Head of caudate nucleus (tissue), 42 donors: Measurements from ENCODE around the gene P4HA3.

ENCODE experiments used
- DNase-seq, 42 donors: peaks; one replicate each; pipeline versions ENCODE4 v3.0.0 to v3.0.0-alpha.2; 2020 to 2021; ENCODE audit warnings: mixed read lengths in 7 of 42
- intact Hi-C: fragments of 100-400 bp; cut with DNase I; formaldehyde crosslinking; loops from one replicate; pipeline ENCODE4 v1.15.0; 2022

Gene P4HA3

DNA sequence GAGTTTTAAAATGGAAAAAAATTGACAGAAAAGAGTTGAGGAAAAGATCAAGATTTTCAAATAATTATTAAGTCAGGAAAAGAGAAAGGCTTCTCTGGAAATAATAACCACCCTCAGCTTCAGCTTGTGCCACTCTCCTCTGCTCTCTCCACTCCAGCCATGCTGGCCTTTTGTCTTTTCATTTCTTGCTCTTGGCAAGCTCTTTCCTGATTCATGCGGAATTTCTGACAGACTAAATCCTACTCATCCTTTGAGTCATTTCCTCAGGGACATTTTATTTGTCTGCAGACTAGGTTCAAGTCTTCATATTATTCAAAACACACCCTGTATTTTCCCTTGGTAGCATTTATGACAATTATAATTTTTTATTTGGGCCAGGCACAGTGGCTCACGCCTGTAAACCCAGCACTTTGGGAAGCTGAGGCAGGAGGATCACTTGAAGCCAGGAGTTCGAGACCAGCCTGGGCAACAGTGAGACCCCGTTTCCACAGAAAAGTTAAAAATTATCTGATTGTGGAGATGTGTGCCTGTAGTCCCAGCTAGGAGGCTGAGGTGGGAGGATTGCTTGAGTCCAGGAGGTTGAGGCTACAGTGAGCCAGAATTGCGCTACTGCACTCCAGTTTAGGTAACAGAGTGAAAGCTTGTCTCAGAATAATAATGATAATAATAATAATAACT lies 7.8 kb upstream of the P4HA3 start:
- no peak for DNase-seq
- intact Hi-C loops, result no loop called here

- DNase-seq, result no peak
- intact Hi-C loops, result no loop called here
Observed at GRCh38 chr11:74318241-74318932, 6.9 kb upstream of the P4HA3 start.

DNA sequence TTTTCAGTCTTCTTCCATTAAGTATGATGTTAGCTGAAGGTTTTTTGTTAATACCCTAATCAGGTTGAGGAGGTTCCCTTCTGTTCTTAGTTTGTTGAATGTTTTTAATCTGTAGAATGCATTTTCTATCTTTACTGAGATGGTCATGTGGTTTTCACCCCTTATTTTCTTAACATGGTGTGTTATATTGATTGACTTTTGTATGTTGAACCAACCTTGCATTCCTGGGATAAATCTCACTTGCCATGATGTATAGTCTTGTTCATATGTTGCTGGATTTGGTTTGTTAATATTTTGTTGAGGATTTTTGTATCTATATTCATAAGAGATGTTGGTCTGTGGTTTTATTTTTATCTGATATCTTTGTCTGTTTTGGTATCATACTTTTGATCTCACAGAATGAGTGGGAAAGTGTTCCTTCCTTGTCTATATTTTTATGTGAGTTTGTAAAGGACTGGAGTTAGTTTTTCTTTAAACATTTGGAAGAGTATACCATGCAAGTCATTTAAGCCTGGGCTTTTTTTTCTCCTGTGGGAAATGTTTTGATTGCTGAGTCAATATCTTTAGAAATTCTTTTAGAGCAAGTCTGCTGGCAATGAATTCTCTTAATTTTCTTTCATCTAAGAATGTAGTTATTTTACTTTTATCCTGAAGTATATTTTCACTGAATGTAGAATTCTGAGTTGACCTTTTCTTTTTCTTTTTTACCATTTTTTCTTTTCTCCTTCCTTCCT lies 5.5 kb upstream of the P4HA3 start:
- DNase-seq, result no peak
- intact Hi-C loops, result no loop called here

GRCh38 chr11:74312326-74312725 lies 886 bp upstream of the P4HA3 start:
- intact Hi-C loops, result no loop called here
- DNase-seq, result no peak

GRCh38 chr11:74310857-74311256 lies 583 bp downstream of the P4HA3 start:
- intact Hi-C loops, result no loop called here
- DNase-seq, result no peak

DNA sequence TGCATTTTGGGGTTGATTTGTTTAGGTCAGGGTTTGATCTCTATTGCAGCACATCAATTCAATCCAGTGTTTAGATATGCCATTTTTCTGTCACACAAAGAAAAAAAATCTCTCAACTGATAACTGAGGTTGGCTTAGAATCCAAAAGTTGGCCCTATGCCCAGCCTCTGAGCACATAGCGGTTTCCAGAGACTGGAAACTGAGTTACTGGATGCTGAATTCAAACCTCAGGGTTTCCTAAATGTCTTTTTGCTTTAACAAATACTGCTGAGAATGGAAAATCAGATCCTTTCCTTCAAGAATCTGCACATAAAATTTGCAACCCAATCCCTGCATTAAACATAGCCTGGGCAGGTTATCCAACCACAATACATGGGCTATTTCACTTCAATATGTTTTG lies 4.0 kb downstream of the P4HA3 start:
- intact Hi-C loops, result no loop called here
- DNase-seq, result peak in 1 of 42 donors; percentile 13

GRCh38 chr11:74306435-74307175 lies 4.8 kb downstream of the P4HA3 start:
- no peak for DNase-seq
- intact Hi-C loops, result no loop called here

DNA sequence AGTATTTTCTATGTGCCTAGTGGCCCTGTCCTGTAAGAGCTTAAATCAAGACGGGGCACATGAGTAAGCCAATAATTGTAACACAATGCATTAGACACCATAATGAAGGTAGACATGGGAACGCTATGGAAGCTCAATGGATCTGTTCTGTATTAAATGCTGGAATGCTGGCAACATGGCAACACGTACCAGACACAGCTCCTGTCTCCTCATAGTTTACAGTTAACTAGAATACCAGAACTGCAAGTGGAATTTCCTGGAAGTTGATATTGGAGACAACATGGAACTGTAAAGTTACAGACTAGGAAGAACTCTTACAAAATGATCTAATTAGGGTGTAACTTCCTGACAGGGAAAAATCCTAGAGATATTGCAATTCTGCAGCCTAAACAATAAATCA lies 12.4 kb downstream of the P4HA3 start:
- intact Hi-C loops, result no loop called here
- no peak for DNase-seq

DNA sequence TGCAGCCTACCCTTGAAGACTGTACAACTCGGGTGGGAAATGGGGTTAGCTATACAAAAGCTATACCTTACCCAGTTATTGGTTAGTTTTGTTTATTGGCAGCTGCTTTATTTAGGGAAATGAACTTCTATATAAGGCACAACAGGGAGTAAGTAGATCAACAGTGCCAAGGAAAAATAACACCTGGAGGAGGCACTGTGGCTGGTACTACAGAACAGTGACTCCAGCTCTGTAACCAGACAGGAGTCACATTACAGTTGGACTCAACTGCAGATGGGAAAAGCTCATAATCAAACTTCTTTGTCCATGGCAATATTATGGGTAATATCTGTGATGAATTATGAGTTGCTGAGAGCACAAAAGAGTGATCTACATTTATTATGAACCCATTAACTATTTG lies 14.0 kb downstream of the P4HA3 start:
- intact Hi-C loops, result no loop called here
- DNase-seq, result no peak

GRCh38 chr11:74288911-74289310 lies 22.5 kb downstream of the P4HA3 start:
- intact Hi-C loops, result no loop called here
- no peak for DNase-seq

DNA sequence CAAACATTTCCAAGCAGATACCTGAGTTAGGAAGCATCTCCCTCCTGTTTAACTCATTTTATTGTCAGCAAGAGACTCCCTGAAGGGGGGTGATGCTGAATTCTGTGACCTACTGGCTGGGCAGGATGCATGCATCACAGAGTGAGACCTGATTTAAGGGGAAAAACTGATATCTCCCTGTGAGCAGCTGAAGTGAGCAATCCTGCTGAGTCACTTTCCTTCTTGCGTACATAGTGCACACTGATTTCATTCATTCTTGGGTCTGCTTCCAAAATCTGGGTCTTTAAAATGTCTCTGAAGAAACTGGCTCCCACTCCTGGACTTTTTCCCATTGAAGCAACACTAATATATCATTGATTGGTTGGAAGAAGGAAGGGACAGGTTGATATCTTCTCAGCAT lies 23.3 kb downstream of the P4HA3 start:
- intact Hi-C loops, result no loop called here
- DNase-seq, result no peak

DNA sequence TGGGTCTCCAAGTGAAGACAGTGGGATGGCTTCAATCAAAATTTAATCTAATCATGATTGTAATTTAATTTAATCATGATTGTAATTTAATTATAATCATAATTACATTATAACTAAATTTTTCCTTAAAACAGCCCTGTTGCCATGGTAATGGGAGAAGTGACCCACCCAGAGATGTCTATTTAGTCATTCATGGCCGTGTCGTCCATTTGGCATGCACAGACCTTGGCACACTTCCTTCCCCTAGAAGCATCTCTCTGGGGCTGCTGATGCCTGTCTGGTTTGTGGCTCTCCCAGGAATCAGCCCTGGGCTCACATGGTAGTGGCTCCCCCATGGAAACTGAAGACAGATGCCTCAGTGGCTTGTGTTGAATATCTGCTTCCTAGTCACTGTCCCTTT lies 27.0 kb downstream of the P4HA3 start:
- intact Hi-C loops, result no loop called here
- DNase-seq, result no peak

- no peak for DNase-seq
- intact Hi-C loops, result no loop called here
Observed at GRCh38 chr11:74283580-74284180, 27.8 kb downstream of the P4HA3 start.

- intact Hi-C loops, result no loop called here
- DNase-seq, result no peak
Observed at GRCh38 chr11:74282914-74283371, 28.5 kb downstream of the P4HA3 start.

DNA sequence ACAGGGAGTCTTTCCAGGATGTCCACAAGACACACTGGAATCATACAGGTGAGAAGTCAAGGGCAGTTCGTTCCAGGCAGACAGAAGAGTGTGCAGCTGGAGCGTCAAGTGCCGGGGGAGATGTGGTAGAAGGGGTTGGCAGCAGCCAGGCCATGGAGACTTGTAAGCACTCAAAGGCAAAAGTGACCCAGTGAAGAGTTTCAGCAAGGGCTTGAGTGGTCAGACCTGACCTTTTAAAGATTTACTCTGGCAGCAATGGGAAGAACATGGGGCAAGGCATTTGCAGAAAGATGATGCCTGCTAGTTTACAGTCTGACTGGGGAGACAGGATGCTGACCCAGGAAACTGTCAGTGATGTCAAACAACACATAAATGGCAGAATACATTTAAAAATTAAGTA lies 29.0 kb downstream of the P4HA3 start:
- DNase-seq, result no peak
- intact Hi-C loops, result no loop called here

- intact Hi-C loops, result no loop called here
- DNase-seq, result no peak
Observed at GRCh38 chr11:74280494-74280893, 30.9 kb downstream of the P4HA3 start.

DNA sequence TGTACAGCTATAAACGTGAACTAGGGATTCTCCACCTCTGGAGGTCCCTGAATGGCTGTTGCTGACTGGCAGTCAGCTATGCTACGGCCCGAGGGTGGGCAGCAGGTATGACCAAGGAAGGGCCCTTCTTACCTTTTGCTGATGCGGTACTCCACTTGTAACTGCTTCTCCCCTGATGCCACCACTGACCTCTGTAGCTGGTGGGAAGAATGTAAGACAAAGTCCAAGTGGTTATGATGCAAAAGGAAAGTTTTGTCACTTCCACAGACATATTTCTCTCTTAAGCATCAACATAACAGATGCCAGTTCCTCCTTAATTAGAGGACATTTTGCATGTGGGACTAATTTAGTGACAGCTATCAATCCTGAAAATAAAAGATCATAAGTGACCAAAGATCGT lies 32.2 kb downstream of the P4HA3 start:
- intact Hi-C loops, result no loop called here
- no peak for DNase-seq

- intact Hi-C loops, result no loop called here
- DNase-seq, result no peak
Observed at GRCh38 chr11:74278721-74279161, 32.7 kb downstream of the P4HA3 start.

GRCh38 chr11:74278103-74278502 lies 33.3 kb downstream of the P4HA3 start:
- intact Hi-C loops, result no loop called here

More at GRCh38 chr11:74278103-74278502, 33.3 kb downstream of the P4HA3 start:
- no peak for DNase-seq
